Ectodermal cell (in vitro differentiated cells): ENCODE measurements around the gene SSR1. TPM values are rescaled to one million over a fixed set of nuclear protein-coding genes. Genes with fewer than 3 reads are reported as not detected.
"Not testable (repeated sequence)": the region's sequence is repeated elsewhere in the genome, so short reads cannot be mapped to it uniquely, and the experiment has no call there.

Experiments used
- H3K27ac ChIP-seq: 2 replicates; pipeline ENCODE4 v1.7.0; 2013; ENCODE audit warnings: mild to moderate bottlenecking, low read depth, low read length; ENCODE audit not compliant: insufficient read depth, poor library complexity, severe bottlenecking
- H3K27me3 ChIP-seq: 2 replicates; pipeline ENCODE4 v1.7.0; 2013; ENCODE audit warnings: mild to moderate bottlenecking, low read length; ENCODE audit not compliant: insufficient read depth, control insufficient read depth, poor library complexity, severe bottlenecking
- H3K36me3 ChIP-seq: one replicate; pipeline ENCODE4 v1.7.0; 2013; ENCODE audit warnings: low read length; ENCODE audit not compliant: control insufficient read depth, insufficient read depth
- H3K4me1 ChIP-seq: one replicate; pipeline ENCODE4 v1.7.0; 2013; ENCODE audit warnings: low read length; ENCODE audit not compliant: control insufficient read depth, insufficient read depth
- H3K4me3 ChIP-seq: 2 replicates; pipeline ENCODE4 v1.7.0; 2013; ENCODE audit warnings: low read depth, low read length, control low read depth; ENCODE audit not compliant: insufficient read depth
- H3K9me3 ChIP-seq: 2 replicates; pipeline ENCODE4 v1.7.0; 2013; ENCODE audit warnings: mild to moderate bottlenecking, low read length, moderate library complexity; ENCODE audit not compliant: control insufficient read depth
- WGBS, 2 experiments: methylation state at CpG; one replicate each; pipeline ENCODE4 v1.1.7; 2013; ENCODE audit warnings: missing lambda C conversion rate in 2 of 2; 5-methylcytosine and 5-hydroxymethylcytosine counted together
- polyA plus RNA-seq, 4 experiments: library from polyadenylated mRNA; stranded (reverse); fragments of 50-300 nt; gene quantifications; one replicate each; pipeline ENCODE4 v1.2.3, GENCODE V29; 2013

Gene SSR1
- polyA plus RNA-seq (2013, experiment 1 of 4) = 97.4 TPM
- polyA plus RNA-seq (2013, experiment 2 of 4) = 98.2 TPM
- polyA plus RNA-seq (2013, experiment 3 of 4) = 64.9 TPM
- 69.0 TPM for polyA plus RNA-seq (2013, experiment 4 of 4)

- WGBS, 2 experiments = 1% methylated on average over 83 of the region's 83 CpGs
- Histone ChIP-seq H3K27ac (peak within 1 kb of the TSS; percentile 91), H3K4me3 (peak within 1 kb of the TSS; percentile 88)
Measured at GRCh38 chr6:7312616-7313504, at the start of gene SSR1. TSS of gene SSR1 (minus strand) at chr6:7313199. CDS start at chr6:7313120, 79 bp downstream.

GRCh38 chr6:7351916-7352315 lies 38.9 kb upstream of the SSR1 start:
- WGBS, 2 experiments = 84 to 93% methylated on average over 3 of the region's 3 CpGs
- not testable (repeated sequence) for H3K27ac ChIP-seq, H3K9me3 ChIP-seq, H3K27me3 ChIP-seq, H3K36me3 ChIP-seq, H3K4me1 ChIP-seq, H3K4me3 ChIP-seq

More at GRCh38 chr6:7312616-7313504, at the start of gene SSR1:
- no peaks in the 10 kb centered on the region for H3K9me3 ChIP-seq
- peaks cover 7% of the 10 kb centered on the region for H3K36me3 ChIP-seq
- no peaks in the 10 kb centered on the region for H3K27me3 ChIP-seq
- H3K4me1 ChIP-seq = peaks cover 6% of the 10 kb centered on the region

GRCh38 chr6:7350591-7350990 lies 37.6 kb upstream of the SSR1 start:
- 93 to 100% methylated on average over 1 of the region's 1 CpG for WGBS, 2 experiments
- H3K36me3 ChIP-seq, H3K27me3 ChIP-seq, H3K9me3 ChIP-seq, H3K27ac ChIP-seq, H3K4me1 ChIP-seq, H3K4me3 ChIP-seq: not testable (repeated sequence)

GRCh38 chr6:7347551-7347997 lies 34.6 kb upstream of the SSR1 start:
- not testable (repeated sequence) for H3K9me3 ChIP-seq, H3K4me3 ChIP-seq, H3K36me3 ChIP-seq, H3K27me3 ChIP-seq, H3K27ac ChIP-seq, H3K4me1 ChIP-seq
- WGBS, 2 experiments = 60 to 79% methylated on average over 2 of the region's 2 CpGs

- WGBS, 2 experiments = 94 to 96% methylated on average over 10 of the region's 10 CpGs
- H3K27ac ChIP-seq, H3K4me1 ChIP-seq, H3K27me3 ChIP-seq, H3K4me3 ChIP-seq, H3K9me3 ChIP-seq, H3K36me3 ChIP-seq: not testable (repeated sequence)
Measured at GRCh38 chr6:7344773-7345450, 31.9 kb upstream of the SSR1 start.

- 96% methylated on average over 29 of the region's 29 CpGs for WGBS, 2 experiments
- Histone ChIP-seq H3K9me3 (no peaks in the 10 kb centered on the region), H3K4me1 (no peaks in the 10 kb centered on the region), H3K27ac (no peak overlapping the region), H3K4me3 (no peak overlapping the region), H3K27me3 (no peaks in the 10 kb centered on the region), H3K36me3 (no peaks in the 10 kb centered on the region)
Measured at GRCh38 chr6:7343546-7344475, 30.8 kb upstream of the SSR1 start.

GRCh38 chr6:7341989-7342742 lies 29.2 kb upstream of the SSR1 start:
- Histone ChIP-seq H3K4me3 (no peak overlapping the region), H3K36me3 (no peaks in the 10 kb centered on the region), H3K9me3 (no peaks in the 10 kb centered on the region), H3K27ac (no peak overlapping the region), H3K27me3 (no peaks in the 10 kb centered on the region), H3K4me1 (no peaks in the 10 kb centered on the region)
- WGBS, 2 experiments = 93% methylated on average over 9 of the region's 9 CpGs

- Histone ChIP-seq H3K4me1 (no peaks in the 10 kb centered on the region), H3K27me3 (no peaks in the 10 kb centered on the region), H3K9me3 (no peaks in the 10 kb centered on the region), H3K4me3 (no peak overlapping the region), H3K27ac (no peak overlapping the region), H3K36me3 (no peaks in the 10 kb centered on the region)
- WGBS, 2 experiments = 95 to 96% methylated on average over 3 of the region's 3 CpGs
Measured at GRCh38 chr6:7341271-7341670, 28.3 kb upstream of the SSR1 start.

GRCh38 chr6:7339007-7339732 lies 26.2 kb upstream of the SSR1 start:
- not testable (repeated sequence) for H3K4me1 ChIP-seq, H3K4me3 ChIP-seq, H3K27me3 ChIP-seq, H3K9me3 ChIP-seq, H3K27ac ChIP-seq, H3K36me3 ChIP-seq
- 80 to 81% methylated on average over 14 of the region's 14 CpGs for WGBS, 2 experiments
